CD4-positive, alpha-beta T cell treated with Interleukin-10 for 1 hour (primary cell): ENCODE data around the gene RHO.
"Not testable (repeated sequence)": the region's sequence is repeated elsewhere in the genome, so short reads cannot be mapped to it uniquely, and the experiment has no call there.

Source experiments
- DNase-seq: peaks from one replicate; pipeline ENCODE4 v3.0.0-alpha.2; 2020

Gene RHO

DNA sequence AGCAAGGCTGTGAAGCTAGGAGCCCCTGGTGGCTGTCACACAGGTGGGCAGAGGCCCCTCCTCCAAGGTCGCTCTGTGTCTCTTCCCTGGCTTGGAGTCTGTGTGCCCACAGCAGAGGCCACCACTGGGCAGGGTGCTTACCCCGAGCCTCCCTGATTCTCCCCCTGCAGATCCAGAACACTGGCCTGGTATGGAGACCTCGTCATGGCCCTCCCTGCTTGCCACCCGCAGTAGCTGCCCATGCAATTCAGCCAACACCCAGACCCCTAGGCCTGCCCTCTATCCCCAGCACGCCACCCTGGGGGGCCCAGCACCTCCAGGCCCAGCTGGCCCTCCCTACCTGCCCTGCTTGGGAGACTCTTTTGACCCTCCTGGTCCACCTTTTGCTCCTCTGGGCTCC lies 5.5 kb upstream of the RHO start:
- DNase-seq = no peak

- DNase-seq = no peak
Observed at GRCh38 chr3:129524081-129524480, 4.4 kb upstream of the RHO start.

- no peak for DNase-seq
Observed at GRCh38 chr3:129525341-129525968, 3.0 kb upstream of the RHO start.

- DNase-seq = peak; percentile 2
Observed at GRCh38 chr3:129526121-129526900, 2.1 kb upstream of the RHO start.

- DNase-seq = no peak
Observed at GRCh38 chr3:129527262-129527661, 1.2 kb upstream of the RHO start.

GRCh38 chr3:129529436-129530210 lies 1.2 kb downstream of the RHO start:
- no peak for DNase-seq

- DNase-seq = no peak
Observed at GRCh38 chr3:129530251-129530791, 1.9 kb downstream of the RHO start.

DNA sequence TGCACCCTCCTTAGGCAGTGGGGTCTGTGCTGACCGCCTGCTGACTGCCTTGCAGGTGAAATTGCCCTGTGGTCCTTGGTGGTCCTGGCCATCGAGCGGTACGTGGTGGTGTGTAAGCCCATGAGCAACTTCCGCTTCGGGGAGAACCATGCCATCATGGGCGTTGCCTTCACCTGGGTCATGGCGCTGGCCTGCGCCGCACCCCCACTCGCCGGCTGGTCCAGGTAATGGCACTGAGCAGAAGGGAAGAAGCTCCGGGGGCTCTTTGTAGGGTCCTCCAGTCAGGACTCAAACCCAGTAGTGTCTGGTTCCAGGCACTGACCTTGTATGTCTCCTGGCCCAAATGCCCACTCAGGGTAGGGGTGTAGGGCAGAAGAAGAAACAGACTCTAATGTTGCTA lies 2.4 kb downstream of the RHO start:
- DNase-seq = no peak

DNA sequence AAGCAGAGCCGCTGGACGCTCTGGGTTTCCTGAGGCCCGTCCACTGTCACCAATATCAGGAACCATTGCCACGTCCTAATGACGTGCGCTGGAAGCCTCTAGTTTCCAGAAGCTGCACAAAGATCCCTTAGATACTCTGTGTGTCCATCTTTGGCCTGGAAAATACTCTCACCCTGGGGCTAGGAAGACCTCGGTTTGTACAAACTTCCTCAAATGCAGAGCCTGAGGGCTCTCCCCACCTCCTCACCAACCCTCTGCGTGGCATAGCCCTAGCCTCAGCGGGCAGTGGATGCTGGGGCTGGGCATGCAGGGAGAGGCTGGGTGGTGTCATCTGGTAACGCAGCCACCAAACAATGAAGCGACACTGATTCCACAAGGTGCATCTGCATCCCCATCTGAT lies 3.3 kb downstream of the RHO start:
- DNase-seq = no peak

DNA sequence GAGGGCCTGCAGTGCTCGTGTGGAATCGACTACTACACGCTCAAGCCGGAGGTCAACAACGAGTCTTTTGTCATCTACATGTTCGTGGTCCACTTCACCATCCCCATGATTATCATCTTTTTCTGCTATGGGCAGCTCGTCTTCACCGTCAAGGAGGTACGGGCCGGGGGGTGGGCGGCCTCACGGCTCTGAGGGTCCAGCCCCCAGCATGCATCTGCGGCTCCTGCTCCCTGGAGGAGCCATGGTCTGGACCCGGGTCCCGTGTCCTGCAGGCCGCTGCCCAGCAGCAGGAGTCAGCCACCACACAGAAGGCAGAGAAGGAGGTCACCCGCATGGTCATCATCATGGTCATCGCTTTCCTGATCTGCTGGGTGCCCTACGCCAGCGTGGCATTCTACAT lies 3.8 kb downstream of the RHO start:
- no peak for DNase-seq

GRCh38 chr3:129533406-129533805 lies 5.0 kb downstream of the RHO start:
- no peak for DNase-seq

DNA sequence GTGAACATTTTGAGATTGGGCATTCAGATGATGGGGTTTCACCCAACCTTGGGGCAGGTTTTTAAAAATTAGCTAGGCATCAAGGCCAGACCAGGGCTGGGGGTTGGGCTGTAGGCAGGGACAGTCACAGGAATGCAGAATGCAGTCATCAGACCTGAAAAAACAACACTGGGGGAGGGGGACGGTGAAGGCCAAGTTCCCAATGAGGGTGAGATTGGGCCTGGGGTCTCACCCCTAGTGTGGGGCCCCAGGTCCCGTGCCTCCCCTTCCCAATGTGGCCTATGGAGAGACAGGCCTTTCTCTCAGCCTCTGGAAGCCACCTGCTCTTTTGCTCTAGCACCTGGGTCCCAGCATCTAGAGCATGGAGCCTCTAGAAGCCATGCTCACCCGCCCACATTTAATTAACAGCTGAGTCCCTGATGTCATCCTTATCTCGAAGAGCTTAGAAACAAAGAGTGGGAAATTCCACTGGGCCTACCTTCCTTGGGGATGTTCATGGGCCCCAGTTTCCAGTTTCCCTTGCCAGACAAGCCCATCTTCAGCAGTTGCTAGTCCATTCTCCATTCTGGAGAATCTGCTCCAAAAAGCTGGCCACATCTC lies 6.1 kb downstream of the RHO start:
- DNase-seq = no peak

GRCh38 chr3:129535075-129535474 lies 6.6 kb downstream of the RHO start:
- DNase-seq = no peak

DNA sequence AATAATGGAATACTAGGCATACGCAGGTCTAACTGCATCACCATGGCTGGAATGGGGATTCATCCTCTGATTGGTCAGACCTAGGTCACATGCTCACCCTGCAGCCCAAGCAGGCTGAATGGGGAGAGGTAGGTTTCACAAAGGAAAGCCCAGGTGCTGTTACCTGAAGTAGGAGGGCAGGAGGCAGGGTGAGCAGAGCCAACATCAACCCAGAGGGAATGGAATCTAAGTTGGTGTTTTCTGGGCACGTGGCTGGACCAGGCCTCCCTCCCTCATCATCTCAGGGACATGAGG lies 7.9 kb downstream of the RHO start:
- no peak for DNase-seq

GRCh38 chr3:129536804-129537203 lies 8.4 kb downstream of the RHO start:
- DNase-seq = no peak

GRCh38 chr3:129539206-129539605 lies 10.8 kb downstream of the RHO start:
- no peak for DNase-seq

DNA sequence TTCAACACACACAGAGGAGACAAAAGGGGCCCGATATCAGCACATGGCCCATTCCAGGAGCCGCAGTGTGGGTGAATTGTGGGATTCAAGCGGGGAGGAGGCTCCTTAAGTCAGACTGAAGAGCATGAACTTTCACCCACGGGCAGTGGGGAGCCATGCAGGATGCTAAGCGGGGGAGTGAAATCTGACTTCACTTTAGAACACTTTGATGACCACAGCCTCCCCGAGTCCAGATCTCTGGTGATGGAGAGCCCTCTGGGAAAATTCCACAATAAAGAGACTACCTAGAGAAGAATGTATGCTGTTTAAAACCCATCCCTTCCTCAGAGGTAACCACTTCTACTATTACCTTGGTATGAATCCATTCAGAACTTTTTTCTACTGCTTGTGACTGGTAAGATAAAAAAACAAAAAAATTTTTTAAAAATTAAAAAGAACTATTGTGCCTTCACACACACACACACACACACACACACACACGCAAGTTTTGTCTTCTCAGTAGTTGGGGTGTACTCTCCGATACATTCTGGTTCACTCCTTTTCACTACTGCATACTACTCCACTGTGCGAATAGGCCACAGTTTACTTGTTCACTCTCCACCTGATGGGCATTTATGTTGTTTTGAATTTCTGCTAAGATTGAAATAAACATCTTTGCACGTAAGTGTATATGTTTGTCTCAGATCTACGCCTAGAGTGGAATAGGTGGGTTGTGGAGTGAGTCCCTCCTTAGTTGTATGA lies 12.5 kb downstream of the RHO start:
- DNase-seq = no peak

DNA sequence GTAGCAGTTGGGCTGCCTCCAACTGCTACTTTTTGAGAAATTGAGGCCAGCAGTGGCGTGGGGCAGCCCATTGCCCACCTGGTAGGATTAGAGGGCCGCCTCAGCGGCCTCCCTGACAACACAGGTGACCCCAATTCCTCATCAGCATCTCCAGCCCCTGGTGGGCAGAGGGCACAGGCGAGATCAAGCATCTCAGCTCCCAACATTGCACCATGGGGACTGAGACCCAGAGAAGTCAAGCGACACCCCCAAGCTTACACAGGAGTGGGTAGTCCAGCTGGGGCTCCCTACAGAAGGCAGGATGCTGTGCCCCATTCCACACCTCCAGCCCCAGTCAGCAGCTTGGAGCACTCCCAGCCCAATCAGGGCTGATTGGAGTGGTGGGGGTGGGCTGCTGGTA lies 14.3 kb downstream of the RHO start:
- DNase-seq = no peak

- no peak for DNase-seq
Observed at GRCh38 chr3:129543156-129543790, 14.8 kb downstream of the RHO start, which contains the start of gene H1-8. TSS of gene H1-8 (plus strand) at chr3:129543175. CDS start at chr3:129543219, 44 bp downstream.

DNA sequence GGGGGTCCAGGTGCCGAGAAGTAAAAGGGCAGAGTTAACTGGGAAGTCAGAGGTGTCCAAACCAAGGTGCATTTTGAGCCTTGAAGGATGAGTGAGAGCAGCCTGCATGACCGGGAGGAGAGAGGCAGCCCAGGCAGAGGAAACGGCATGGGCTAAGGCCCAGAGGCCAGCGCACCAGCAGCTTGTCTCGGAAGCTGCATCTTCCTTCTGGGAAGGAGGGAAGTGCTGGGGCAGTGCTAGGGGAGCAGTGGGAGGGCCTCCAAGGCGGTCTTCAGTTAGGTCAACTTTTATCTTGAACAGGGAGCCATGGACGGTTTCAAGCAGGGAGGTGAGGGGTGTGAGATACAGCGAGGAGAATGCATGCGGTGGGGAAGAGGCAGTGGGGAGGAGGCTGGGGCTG lies 15.6 kb downstream of the RHO start:
- DNase-seq = no peak

DNA sequence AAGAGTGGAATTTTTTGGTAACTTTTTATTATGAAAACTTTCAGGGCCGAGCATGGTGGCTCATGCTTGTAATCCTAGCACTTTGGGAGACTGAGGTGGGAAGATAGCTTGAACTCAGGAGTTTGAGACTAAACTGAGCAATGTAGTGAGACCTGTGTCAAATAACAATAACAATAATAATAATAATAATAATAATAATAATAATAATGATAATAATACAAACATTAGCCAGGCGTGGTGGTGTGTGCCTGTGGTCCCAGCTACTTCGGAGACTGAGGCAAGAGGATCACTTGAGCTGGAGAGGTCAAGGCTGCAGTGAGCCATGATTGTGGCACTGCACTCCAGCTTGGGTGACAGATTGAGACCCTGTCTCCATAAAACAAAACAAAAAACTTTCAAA lies 17.5 kb downstream of the RHO start:
- DNase-seq = not testable (repeated sequence)

- DNase-seq = no peak
Observed at GRCh38 chr3:129547241-129547640, 18.8 kb downstream of the RHO start.
